ENCODE results near the gene TMEM41A.
"Not testable (repeated sequence)": the region's sequence is repeated elsewhere in the genome, so short reads cannot be mapped to it uniquely, and the experiment has no call there.

Gene TMEM41A

DNA sequence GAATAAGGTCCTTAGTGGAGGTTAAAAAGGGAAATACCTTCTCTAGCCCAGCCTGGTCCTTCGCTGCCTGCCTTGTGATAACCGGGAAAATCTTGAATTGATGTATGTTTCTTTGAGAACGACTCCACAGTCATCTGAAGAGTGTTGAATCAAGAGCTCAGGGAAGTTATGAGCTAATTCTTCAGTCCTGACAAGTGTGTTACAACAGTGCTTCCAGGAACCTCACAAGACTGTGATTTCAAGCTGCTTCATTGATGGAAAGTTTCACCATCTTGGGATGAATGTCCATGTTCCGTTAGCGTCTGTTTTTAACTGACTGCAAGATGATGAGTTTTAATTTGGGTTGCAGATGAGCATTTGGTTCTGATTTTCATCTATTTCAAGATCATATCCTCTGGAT, 12.4 kb downstream of the TMEM41A start:
- DNase-seq: no peak

DNA sequence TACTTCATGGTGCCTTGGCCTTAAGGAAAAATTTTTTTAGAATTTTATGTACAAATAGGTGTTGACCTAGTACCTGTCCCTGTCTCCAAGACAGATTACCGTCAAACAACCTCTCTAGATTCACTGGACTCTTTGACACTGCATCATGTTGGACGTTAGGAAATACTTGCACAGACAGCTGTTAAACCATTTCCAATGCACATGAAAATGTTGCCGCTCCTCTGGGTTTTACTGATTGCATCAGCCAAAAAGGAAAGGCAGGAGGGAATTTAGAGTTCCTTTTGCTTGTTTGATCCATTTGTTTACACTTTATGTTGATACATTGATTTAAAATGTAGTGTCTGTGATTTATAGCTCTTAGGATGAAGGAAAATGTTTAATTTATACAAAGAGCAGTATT, 14.5 kb downstream of the TMEM41A start:
- DNase-seq: no peak

DNA sequence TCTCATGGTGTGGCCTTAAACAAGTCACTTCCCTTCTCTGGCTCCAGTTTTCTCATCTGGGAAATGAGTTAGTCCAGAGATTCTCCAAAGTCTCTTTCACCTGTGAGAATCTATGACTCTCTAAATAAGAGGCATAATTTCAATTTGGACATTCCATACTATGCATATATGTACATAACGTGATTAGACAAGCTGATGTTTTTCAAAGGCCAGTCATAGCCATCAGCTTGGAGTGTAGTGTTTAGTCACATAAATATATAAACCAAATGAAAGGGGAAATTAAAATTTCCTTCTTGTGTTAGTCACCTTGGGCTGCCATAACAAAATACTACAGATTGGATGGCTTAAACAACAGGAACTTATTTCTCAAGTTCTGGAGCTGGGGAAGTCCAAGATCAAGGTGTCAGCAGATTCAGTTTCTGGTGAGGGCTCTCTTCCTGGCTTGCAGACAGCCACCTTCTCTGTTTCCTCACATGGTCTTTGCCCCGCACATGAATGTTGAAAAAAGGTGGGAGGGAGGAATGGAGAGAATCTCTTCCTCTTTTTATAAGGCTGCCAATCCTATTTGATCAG, 19.4 kb downstream of the TMEM41A start:
- DNase-seq: no peak

DNA sequence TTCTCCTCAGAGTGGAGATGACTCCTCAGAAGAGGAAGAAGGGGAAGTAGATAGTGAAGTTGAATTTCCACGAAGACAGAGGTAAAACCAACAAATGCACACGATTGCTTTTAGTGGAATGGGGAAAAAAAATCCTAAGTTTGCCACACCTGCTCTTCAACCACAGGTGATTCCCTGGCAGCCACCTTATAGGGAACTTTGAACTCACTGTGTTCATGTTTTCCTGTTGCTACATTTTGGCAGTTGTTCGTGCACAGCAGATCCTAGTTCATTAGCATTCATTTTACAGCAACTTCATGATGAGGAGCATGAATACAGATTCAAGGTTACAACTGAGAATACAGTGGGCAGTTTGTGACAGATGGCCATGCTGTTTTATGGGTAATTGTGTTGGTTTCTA, 21.5 kb downstream of the TMEM41A start:
- no peak for DNase-seq

DNA sequence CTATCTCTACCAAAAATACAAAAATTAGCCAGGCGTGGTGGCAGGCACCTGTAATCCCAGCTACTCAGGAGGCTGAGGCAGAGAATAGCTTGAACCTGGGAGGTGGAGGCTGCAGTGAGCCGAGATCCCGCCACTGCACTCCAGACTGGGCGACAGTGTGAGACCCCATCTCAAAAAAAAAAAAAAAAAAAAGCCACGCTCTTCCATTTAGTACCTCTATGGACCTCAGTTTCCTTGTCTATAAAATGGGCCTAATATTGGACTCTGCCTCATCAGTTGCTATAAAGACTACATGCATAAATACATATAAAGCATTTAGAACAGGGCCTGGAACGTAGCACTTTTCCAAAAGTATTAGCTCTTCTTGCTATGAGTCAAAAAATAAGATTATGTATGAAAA, 23.9 kb downstream of the TMEM41A start:
- DNase-seq: not testable (repeated sequence)

DNA sequence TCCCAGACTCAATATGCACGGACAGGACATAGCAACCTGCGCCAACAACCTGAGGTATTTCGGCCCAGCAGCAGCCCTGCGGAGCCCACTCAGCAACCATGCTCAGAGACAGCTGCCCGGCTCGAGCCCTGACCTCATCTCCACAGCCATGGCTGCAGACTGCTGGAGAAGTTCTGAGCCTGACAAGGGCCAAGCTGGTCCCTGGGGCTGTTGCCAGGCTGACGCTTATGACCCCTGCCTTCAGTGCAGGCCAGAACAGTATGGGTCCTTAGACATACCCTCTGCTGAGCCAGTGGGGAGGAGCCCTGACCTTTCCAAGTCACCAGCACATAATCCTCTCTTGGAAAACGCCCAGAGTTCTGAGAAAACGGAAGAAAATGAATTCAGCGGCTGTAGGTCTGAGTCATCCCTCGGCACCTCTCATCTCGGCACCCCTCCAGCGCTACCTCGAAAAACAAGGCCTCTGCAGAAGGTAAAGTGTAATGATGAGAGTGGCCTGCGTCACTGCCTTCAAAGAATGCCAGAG, 25.5 kb downstream of the TMEM41A start:
- no peak for DNase-seq

DNA sequence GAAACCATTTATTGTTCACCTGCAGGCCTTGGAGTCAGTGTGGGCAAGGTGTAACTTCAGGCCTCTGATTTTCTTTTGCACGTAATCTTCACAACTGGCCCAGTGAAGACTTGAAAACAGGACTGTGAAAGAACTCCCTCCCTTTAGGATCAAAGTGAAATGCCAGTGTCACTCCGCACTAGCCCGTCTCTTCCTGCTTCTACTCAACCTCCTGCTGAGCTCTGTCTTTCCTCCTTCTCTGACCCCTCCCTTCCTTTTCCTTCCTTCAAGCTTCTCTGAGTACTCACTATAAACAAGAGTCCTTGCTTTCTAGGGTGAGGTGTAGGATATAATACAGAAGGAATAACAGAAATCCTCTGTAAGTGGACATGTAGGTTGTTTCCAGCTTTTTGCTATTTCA, 28.5 kb downstream of the TMEM41A start:
- no peak for DNase-seq

DNA sequence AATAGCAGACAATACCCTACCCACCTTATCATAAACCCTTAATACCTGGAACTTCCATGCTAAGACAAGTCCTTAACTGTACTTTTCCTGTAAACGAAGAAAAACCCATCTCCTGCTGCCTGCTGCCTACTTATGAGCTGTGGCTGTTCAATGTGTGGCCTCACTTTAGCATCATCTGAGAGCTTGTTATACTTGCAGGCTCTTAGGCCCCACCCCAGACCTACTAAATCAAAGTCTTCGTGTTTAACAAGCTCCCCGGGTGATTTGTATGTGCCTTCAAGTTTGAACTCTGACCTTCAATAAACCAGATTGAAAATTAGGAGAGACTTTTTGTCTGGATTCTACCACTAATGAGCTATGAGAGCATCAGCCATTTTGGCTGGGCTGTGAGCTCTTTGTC, 29.3 kb downstream of the TMEM41A start:
- no peak for DNase-seq

DNA sequence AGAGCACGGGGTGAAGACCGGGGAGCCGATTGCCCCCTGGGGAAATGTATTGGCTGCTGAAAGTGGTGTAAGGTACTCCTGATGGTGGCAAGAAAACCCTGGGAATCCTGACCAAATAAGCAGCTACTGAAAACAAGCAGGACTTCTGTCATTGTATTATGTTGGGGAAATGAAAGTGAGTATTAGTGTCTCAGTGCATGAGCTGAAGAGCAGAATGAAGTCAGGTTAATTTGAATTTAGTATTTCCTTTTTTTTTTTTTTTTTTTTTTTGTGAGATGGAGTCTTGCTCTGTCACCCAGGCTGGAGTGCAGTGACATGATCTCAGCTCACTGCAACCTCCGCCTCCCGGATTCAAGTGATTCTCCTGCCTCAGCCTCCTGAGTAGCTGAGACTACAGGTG, 32.7 kb downstream of the TMEM41A start:
- not testable (repeated sequence) for DNase-seq

DNA sequence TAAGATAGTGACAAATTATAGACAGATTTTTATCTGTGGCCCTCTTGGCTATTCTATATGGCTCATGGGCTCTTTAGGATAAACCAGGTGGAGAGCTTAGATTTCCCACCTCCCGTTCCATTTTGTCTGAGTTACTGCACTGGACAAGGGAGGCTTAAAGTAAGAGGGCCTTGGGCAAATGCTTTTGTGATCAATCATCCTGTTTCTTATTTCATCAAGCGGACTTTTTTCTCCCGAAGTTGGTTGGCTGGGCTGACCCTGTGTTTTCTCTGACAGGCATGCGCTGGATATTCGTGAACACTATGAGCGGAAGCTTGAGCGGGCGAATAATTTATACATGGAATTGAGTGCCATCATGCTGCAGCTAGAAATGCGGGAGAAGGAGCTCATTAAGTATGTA, 33.4 kb downstream of the TMEM41A start:
- DNase-seq: no peak

DNA sequence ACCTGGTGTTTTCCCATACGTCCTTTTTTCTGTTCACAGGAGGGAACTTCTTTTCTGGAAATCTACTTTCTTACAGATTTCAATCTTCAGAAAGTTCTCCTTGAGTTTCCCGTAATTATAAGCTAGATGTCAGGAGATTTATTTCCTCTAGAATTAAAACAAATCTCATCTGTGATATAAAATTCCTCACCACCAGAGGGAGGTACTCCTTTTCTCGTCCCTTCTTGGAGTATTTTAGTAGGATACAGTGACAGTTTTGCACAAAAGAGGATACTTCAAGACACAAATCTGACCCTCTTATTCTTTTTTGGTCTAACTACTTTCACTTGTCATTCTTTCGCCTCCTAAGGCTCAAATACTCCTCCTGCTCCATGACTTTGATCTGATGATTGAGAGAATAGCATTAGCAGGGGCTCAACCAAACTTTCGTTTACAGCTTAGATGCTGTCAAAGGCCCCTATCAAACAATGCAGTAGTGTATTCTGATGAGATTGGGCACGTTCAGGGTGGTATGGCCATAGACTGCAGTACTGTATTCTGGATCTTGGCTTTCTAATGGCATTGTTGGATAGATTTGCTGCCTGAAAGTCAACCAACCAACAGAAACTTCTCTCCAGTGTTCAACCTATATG, 38.0 kb downstream of the TMEM41A start:
- no peak for DNase-seq

DNA sequence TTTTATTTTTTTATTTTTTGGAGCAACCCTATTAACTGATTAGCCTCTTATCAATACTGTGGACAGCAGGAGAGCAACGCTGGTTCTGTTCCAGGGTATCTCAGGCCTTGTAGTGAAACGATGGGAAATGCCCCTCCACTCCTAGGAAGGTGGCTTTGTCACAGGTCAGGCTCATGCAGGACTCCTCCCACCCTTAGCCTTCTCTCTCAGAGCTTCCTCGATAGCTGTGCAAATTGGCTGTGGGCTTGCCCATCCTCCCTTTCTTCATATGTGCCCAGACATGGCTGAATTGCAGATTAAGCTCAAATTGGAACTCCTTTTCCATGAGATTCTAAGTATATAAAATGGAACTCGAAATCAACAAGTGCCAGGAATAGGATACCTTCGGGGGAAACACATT, 38.5 kb downstream of the TMEM41A start:
- DNase-seq: no peak

DNA sequence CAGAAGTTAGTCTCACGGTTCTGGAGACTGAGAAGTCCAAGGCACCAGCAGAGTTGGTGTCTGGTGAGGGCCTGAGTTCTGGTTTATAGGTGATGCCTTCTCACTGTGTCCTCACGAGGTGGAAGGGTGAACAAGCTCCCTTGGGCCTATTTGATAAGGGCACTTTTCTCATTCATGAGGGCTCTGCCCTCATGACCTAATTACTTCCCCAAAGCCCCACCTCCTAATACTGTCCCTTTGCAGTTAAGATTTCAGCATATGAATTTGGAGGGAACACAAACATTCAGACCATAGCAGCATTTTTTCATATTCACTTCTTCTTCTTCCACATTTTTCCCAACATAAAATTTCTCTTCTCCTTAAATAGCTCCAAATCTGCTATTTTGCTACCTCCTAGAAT, 41.5 kb downstream of the TMEM41A start:
- no peak for DNase-seq

DNA sequence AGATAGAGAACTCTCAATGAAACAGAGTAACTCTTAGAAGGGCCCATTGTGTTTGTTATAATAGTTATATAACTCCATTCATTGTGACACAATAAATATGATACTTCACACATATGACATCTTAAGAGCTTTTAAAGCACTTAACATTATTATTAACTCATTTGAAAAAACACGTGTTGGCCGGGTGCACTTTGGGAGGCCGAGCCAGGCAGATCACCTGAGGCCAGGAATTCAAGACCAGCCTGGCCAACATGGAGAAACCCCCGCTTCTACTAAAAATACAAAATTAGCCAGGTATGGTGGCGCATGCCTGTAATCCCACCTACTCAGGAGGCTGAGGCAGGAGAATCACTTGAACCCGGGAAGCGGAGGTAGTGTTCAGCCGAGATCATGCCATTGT, 47.4 kb downstream of the TMEM41A start:
- not testable (repeated sequence) for DNase-seq

DNA sequence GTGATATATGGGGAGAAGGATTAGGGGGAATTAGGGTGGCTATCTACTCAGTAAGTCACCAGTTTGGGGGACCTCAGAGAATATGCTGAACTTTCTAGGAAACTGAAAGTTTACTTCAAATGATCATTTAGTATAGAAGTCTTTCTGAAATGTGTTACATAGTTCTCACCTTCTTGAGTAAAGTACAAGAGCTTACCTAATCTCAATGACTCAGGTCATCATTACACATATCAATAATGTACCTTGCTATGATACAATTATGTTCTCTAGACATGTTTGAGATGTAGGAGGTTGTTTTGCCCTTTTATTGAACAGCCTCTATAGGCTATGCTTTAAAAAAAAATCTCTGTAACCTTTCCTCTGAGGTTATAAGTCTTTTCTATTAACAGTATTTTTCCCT, 50.7 kb downstream of the TMEM41A start:
- no peak for DNase-seq

DNA sequence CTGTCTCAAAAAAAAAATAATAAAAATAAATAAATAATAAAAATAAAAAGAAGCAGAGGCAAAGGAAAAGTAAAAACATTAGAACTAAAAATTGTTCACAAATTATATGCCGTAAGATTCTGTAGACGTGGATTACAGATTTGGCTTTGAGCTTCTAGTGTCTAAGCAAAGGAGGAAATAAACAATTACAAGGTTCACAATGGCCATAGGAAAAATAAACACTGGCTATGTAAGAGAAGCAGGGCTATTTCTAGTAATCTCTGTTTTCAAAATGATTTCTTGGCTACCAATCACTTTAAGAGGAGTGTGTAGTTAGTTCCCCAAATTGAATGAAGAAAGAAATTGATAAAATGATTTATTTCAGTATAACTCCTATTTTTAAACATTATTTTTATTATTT, 54.5 kb downstream of the TMEM41A start:
- DNase-seq: no peak

DNA sequence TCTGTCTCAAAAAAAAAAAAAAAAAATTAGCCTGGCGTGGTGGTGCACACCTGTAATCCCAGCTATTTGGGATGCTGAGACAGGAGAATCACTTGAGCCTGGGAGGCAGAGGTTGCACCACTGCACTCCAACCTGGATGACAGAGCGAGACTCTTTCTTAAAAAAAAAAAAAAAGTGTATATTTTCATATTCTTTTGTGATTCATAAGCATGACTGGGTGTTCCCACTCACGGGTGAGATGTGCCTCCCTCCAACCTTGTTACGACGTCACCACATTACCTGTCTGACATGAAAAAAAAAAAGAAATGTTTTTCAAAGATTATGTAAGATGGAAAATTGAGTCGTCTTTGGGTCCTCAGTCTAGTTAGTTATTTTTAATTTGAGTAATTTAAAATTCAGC, 56.8 kb downstream of the TMEM41A start:
- DNase-seq: no peak

DNA sequence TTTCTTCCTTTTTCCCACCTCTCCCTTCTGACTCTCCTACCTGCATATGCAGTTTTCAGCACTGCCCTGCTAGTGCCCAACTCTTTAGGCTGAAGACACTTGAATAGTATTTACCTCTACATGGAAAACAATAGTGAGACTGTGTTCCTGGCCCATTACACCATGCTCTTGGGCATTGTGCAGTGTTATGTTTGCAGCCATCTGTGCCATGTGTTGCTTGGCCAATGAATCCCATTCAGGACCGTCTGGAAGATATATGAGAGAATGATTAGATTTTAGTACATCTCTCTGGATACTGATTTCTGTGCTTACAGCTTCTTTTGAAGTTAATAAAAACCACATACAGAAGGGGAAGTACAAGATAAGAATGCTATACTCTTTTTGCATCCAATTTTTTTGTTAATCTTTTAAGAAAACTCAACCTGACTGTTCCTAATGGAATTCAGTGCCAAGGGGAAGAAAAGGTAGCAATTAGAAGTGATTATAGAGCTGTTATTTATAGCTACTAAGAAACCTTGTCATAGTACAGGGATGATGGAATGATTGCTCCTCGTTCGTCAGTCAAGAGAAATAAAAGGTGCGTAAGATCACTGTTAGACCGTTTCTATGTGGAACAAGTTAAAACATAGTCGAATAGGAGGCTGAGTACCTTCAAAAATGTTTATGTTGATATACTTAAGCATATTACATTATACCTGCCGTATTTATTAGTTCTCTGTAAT, 58.9 kb downstream of the TMEM41A start:
- no peak for DNase-seq

Measured in central memory CD4-positive, alpha-beta T cell (primary cell).